ENCODE results near the gene EXTL1.

EXTL1 gene

GRCh38 chr1:26046246-26047095 lies 24.9 kb downstream of the EXTL1 start:
- no peak for DNase-seq (ENCODE audit: low read depth)
- H3K4me3 ChIP-seq (ENCODE audit: low read depth, low read length) = no peak overlapping the region
- TF ChIP-seq CTCF (IDR thresholded peaks at IDR 0.05; ENCODE audit: insufficient read depth, low read depth, low read length, missing control alignments) = no peak

GRCh38 chr1:26047278-26047874 lies 25.8 kb downstream of the EXTL1 start:
- no peak overlapping the region for H3K4me3 ChIP-seq (ENCODE audit: low read depth, low read length)
- no peak for TF ChIP-seq CTCF (IDR thresholded peaks at IDR 0.05; ENCODE audit: insufficient read depth, low read depth, low read length, missing control alignments)
- DNase-seq (ENCODE audit: low read depth) = no peak

- no peak for DNase-seq (ENCODE audit: low read depth)
- H3K4me3 ChIP-seq (ENCODE audit: low read depth, low read length) = no peak overlapping the region
- TF ChIP-seq CTCF (IDR thresholded peaks at IDR 0.05; ENCODE audit: insufficient read depth, low read depth, low read length, missing control alignments) = no peak
Measured at GRCh38 chr1:26049531-26050247, 28.1 kb downstream of the EXTL1 start.

GRCh38 chr1:26050248-26050640 lies 28.7 kb downstream of the EXTL1 start:
- H3K4me3 ChIP-seq (ENCODE audit: low read depth, low read length) = no peak overlapping the region
- DNase-seq (ENCODE audit: low read depth) = no peak
- TF ChIP-seq CTCF (IDR thresholded peaks at IDR 0.05; ENCODE audit: insufficient read depth, low read depth, low read length, missing control alignments) = no peak

GRCh38 chr1:26053718-26054560 lies 32.4 kb downstream of the EXTL1 start:
- TF ChIP-seq CTCF (IDR thresholded peaks at IDR 0.05; ENCODE audit: insufficient read depth, low read depth, low read length, missing control alignments) = no peak
- no peak for DNase-seq (ENCODE audit: low read depth)

GRCh38 chr1:26055041-26055440 lies 33.5 kb downstream of the EXTL1 start:
- no peak for TF ChIP-seq CTCF (IDR thresholded peaks at IDR 0.05; ENCODE audit: insufficient read depth, low read depth, low read length, missing control alignments)
- H3K4me3 ChIP-seq (ENCODE audit: low read depth, low read length) = no peak overlapping the region
- no peak for DNase-seq (ENCODE audit: low read depth)

More at GRCh38 chr1:26053718-26054560, 32.4 kb downstream of the EXTL1 start:
- H3K4me3 ChIP-seq (ENCODE audit: low read depth, low read length) = no peak overlapping the region
